ENCODE measurements around the gene TP53INP2.

DNA sequence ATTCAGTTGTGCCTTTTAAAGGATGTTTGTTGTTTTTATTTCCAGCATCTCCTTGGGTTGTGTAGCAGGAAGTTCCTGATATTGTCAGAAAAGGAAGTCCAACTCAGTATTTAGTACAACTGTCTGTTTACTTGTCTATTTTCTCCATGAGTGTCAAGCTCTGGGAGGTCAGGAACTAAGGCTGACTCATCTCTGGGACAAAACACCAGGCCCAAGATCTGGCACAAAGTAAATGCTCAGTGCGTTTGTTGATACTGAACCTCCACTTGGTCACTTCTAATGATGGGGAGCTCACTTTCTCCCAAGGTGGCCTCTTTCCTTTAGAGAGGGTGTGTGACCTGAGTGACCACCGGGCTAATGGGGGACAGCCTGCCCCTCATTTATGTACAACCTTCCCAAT is 14.7 kb upstream of the TP53INP2 start:
- TF ChIP-seq, protein P1, sequence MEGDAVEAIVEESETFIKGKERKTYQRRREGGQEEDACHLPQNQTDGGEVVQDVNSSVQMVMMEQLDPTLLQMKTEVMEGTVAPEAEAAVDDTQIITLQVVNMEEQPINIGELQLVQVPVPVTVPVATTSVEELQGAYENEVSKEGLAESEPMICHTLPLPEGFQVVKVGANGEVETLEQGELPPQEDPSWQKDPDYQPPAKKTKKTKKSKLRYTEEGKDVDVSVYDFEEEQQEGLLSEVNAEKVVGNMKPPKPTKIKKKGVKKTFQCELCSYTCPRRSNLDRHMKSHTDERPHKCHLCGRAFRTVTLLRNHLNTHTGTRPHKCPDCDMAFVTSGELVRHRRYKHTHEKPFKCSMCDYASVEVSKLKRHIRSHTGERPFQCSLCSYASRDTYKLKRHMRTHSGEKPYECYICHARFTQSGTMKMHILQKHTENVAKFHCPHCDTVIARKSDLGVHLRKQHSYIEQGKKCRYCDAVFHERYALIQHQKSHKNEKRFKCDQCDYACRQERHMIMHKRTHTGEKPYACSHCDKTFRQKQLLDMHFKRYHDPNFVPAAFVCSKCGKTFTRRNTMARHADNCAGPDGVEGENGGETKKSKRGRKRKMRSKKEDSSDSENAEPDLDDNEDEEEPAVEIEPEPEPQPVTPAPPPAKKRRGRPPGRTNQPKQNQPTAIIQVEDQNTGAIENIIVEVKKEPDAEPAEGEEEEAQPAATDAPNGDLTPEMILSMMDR (IDR thresholded peaks at IDR 0.05): no peak
- TF ChIP-seq SIN3A (IDR thresholded peaks at IDR 0.05; ENCODE audit: borderline replicate concordance, insufficient read depth, low read depth, low read length) (no peak), POLR2AphosphoS5 (IDR thresholded peaks at IDR 0.05; ENCODE audit: low read depth, low read length) (no peak)
- TF ChIP-seq, protein P2, sequence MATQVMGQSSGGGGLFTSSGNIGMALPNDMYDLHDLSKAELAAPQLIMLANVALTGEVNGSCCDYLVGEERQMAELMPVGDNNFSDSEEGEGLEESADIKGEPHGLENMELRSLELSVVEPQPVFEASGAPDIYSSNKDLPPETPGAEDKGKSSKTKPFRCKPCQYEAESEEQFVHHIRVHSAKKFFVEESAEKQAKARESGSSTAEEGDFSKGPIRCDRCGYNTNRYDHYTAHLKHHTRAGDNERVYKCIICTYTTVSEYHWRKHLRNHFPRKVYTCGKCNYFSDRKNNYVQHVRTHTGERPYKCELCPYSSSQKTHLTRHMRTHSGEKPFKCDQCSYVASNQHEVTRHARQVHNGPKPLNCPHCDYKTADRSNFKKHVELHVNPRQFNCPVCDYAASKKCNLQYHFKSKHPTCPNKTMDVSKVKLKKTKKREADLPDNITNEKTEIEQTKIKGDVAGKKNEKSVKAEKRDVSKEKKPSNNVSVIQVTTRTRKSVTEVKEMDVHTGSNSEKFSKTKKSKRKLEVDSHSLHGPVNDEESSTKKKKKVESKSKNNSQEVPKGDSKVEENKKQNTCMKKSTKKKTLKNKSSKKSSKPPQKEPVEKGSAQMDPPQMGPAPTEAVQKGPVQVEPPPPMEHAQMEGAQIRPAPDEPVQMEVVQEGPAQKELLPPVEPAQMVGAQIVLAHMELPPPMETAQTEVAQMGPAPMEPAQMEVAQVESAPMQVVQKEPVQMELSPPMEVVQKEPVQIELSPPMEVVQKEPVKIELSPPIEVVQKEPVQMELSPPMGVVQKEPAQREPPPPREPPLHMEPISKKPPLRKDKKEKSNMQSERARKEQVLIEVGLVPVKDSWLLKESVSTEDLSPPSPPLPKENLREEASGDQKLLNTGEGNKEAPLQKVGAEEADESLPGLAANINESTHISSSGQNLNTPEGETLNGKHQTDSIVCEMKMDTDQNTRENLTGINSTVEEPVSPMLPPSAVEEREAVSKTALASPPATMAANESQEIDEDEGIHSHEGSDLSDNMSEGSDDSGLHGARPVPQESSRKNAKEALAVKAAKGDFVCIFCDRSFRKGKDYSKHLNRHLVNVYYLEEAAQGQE (IDR thresholded peaks at IDR 0.05; ENCODE audit: insufficient read depth in 1 of 2, low read depth in 2 of 2, low read length in 1 of 2): no peak

Data from Panc1 (cell line).